Lower leg skin (tissue), 3 donors: ENCODE data around the gene KLRC1.

Source experiments
- CTCF ChIP-seq, 3 donors: fragments of 450-650 bp; IDR thresholded peaks; one replicate each; pipeline ENCODE4 v1.5.1; 2016; ENCODE audit warnings: antibody characterized with exemption in 3 of 3, mild to moderate bottlenecking in 3 of 3, moderate library complexity in 2 of 3
- POLR2A ChIP-seq, 2 donors: fragments of 450-650 bp; IDR thresholded peaks; one replicate each; pipeline ENCODE4 v1.6.1; 2016 to 2017; ENCODE audit warnings: antibody characterized with exemption in 2 of 2, mild to moderate bottlenecking in 1 of 2, moderate library complexity in 1 of 2

GRCh38 chr12:10456856-10457255 is 3.7 kb upstream of the KLRC1 start:
- TF ChIP-seq CTCF (IDR thresholded peaks at IDR 0.05) (no peak), POLR2A (IDR thresholded peaks at IDR 0.05) (no peak)
